ENCODE results near the gene TBC1D12.
"Not testable (repeated sequence)": the region's sequence is repeated elsewhere in the genome, so short reads cannot be mapped to it uniquely, and the experiment has no call there.

Gene TBC1D12

GRCh38 chr10:94363251-94363565 is 39.1 kb upstream of the TBC1D12 start:
- TF ChIP-seq, protein P1, sequence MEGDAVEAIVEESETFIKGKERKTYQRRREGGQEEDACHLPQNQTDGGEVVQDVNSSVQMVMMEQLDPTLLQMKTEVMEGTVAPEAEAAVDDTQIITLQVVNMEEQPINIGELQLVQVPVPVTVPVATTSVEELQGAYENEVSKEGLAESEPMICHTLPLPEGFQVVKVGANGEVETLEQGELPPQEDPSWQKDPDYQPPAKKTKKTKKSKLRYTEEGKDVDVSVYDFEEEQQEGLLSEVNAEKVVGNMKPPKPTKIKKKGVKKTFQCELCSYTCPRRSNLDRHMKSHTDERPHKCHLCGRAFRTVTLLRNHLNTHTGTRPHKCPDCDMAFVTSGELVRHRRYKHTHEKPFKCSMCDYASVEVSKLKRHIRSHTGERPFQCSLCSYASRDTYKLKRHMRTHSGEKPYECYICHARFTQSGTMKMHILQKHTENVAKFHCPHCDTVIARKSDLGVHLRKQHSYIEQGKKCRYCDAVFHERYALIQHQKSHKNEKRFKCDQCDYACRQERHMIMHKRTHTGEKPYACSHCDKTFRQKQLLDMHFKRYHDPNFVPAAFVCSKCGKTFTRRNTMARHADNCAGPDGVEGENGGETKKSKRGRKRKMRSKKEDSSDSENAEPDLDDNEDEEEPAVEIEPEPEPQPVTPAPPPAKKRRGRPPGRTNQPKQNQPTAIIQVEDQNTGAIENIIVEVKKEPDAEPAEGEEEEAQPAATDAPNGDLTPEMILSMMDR (IDR thresholded peaks at IDR 0.05; ENCODE audit: low read depth, low read length) = no peak
- no peak for DNase-seq (ENCODE audit: extremely low read depth, low read depth)

- TF ChIP-seq, protein P1 (IDR thresholded peaks at IDR 0.05; ENCODE audit: low read depth, low read length) = no peak
- DNase-seq (ENCODE audit: extremely low read depth, low read depth) = no peak
These were observed 37.9 kb upstream of the TBC1D12 start for GRCh38 chr10:94364482-94364881.

GRCh38 chr10:94366382-94366781 is 36.0 kb upstream of the TBC1D12 start:
- TF ChIP-seq, protein P1 (IDR thresholded peaks at IDR 0.05; ENCODE audit: low read depth, low read length) = no peak
- DNase-seq (ENCODE audit: extremely low read depth, low read depth) = no peak

DNA sequence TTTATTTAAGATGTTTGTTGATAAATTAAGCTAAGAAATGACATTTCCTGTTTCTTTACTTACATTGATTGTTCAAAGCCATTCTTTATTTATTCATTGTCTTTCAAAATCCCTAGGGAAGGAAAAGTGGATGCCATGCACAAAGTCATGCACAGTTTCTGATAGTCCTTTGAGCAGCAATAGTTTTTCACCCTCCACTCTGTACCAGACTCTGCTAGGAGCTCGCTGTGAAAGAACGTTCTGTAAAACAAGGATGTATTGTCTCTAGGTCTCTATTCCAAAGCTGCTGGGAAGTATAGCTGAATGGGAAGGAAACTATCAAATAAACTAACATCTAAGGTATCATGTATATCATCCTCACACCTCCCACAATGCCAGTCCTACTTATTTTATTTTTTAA is 31.8 kb upstream of the TBC1D12 start:
- no peak for DNase-seq (ENCODE audit: extremely low read depth, low read depth)
- TF ChIP-seq, protein P1 (IDR thresholded peaks at IDR 0.05; ENCODE audit: low read depth, low read length) = no peak

DNA sequence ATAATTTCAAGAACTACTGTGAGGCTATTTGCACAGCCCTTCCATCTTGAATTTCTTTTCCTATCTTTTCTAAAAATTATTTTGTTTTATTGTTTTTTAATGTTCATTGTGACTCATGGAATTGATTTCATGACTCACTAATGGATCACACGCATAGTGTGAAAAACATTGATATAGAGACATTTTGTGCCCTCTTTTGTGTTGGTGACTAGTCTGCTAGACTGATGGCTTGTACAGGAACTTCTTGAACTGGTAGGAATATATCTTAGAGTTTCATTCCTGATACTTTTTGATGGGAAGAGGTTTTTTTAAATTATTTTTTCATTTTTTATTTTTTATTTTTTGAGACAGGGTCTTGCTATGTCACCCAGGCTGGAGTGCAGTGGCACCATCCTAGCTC is 27.0 kb upstream of the TBC1D12 start:
- no peak for DNase-seq (ENCODE audit: extremely low read depth, low read depth)
- TF ChIP-seq, protein P1 (IDR thresholded peaks at IDR 0.05; ENCODE audit: low read depth, low read length) = no peak

- DNase-seq (ENCODE audit: extremely low read depth, low read depth) = no peak
- TF ChIP-seq, protein P1 (IDR thresholded peaks at IDR 0.05; ENCODE audit: low read depth, low read length) = no peak
These were observed 25.5 kb upstream of the TBC1D12 start for GRCh38 chr10:94376865-94377264.

DNA sequence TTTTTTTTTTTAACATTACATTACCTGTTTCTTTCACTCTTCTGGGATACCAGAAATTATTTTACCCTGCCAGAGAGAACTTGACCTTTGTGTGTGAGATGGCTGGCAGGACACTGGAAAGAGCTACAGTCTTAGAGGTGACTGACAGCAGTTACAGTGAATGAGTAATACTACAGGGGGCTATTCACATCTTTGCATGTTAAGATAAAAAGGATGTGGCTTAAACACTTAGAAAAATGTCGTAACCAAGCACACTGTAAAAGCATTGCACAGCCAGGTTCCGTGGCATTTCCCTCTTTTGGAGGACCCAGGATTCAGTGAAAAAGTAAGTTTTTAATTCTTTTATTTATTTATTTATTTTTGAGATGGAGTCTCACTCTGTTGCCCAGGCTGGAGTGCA is 18.8 kb upstream of the TBC1D12 start:
- TF ChIP-seq, protein P1 (IDR thresholded peaks at IDR 0.05; ENCODE audit: low read depth, low read length) = no peak
- DNase-seq (ENCODE audit: extremely low read depth, low read depth) = no peak

DNA sequence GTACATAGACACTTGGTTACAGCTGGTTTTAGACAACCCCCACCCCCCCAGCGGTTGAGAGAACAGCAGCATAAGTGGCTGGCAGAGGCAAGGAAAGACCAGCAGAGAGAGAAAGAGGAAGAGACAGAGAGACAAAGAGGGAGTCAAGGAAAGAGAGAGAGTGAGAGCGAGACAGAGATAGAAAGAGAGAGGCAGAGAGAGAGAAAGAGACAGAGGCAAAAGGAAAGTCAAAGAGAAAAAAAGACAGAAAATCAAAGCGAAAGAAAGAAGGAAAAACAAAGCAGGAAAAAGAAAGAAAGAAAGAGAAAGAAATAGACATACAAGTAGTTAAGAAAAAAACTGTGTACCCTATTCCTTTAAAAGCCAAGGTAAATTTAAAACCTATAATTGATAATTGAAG is 16.6 kb upstream of the TBC1D12 start:
- DNase-seq (ENCODE audit: extremely low read depth, low read depth) = not testable (repeated sequence)

- not testable (repeated sequence) for DNase-seq (ENCODE audit: extremely low read depth, low read depth)
These were observed 10.2 kb upstream of the TBC1D12 start for GRCh38 chr10:94392117-94392516.
